ENCODE data around the gene CAPN5.
A peak's percentile ranks its signal among the peaks of the same experiment; 100 is the strongest.

CAPN5 gene

GRCh38 chr11:77126861-77127234 lies 60.1 kb downstream of the CAPN5 start:
- Mint-ChIP-seq H3K9me3 (no peaks in the 10 kb centered on the region), H3K36me3 (ENCODE audit: low read depth) (peaks cover 8% of the 10 kb centered on the region), H3K27ac (no peak overlapping the region), H3K4me1 (peaks cover 40% of the 10 kb centered on the region), H3K27me3 (ENCODE audit: low read depth) (peaks cover 15% of the 10 kb centered on the region), H3K4me3 (peak overlapping the region; percentile 57 to 80 (median 58))
- no peak for TF ChIP-seq CTCF (IDR thresholded peaks at IDR 0.05; ENCODE audit: unreplicated experiment in 3 of 3)

- TF ChIP-seq CTCF (IDR thresholded peaks at IDR 0.05; ENCODE audit: unreplicated experiment in 3 of 3) = peak; percentile 100
- Mint-ChIP-seq H3K27ac (peak overlapping the region; percentile 38 to 83 (median 41)), H3K4me1 (peaks cover 43% of the 10 kb centered on the region), H3K4me3 (peak overlapping the region; percentile 58 to 83 (median 80)), H3K36me3 (ENCODE audit: low read depth) (peaks cover 8% of the 10 kb centered on the region), H3K27me3 (ENCODE audit: low read depth) (peaks cover 18% of the 10 kb centered on the region), H3K9me3 (no peaks in the 10 kb centered on the region)
Observed at GRCh38 chr11:77127235-77127911, 60.6 kb downstream of the CAPN5 start.

GRCh38 chr11:77127920-77128691 lies 61.3 kb downstream of the CAPN5 start, which contains the start of gene MYO7A:
MYO7A (plus strand) TSS chr11:77128246; CDS start chr11:77130635, 2,389 bp downstream.
- peaks cover 8% of the 10 kb centered on the region for H3K36me3 Mint-ChIP-seq (ENCODE audit: low read depth)
- H3K27ac Mint-ChIP-seq = peak within 1 kb of the TSS; percentile 38 to 83 (median 53)
- H3K9me3 Mint-ChIP-seq = no peaks in the 10 kb centered on the region
- peaks cover 18% of the 10 kb centered on the region for H3K27me3 Mint-ChIP-seq (ENCODE audit: low read depth)
- no peak for TF ChIP-seq CTCF (IDR thresholded peaks at IDR 0.05; ENCODE audit: unreplicated experiment in 3 of 3)
- H3K4me3 Mint-ChIP-seq = peak within 1 kb of the TSS; percentile 58 to 83 (median 80)
- H3K4me1 Mint-ChIP-seq = peaks cover 43% of the 10 kb centered on the region

- Mint-ChIP-seq H3K4me1 (peaks cover 43% of the 10 kb centered on the region), H3K4me3 (peak overlapping the region in 2 of 3 experiments; percentile 29 to 66), H3K27me3 (ENCODE audit: low read depth) (peaks cover 13% of the 10 kb centered on the region), H3K27ac (no peak overlapping the region), H3K36me3 (ENCODE audit: low read depth) (peaks cover 2% of the 10 kb centered on the region), H3K9me3 (no peaks in the 10 kb centered on the region)
- TF ChIP-seq CTCF (IDR thresholded peaks at IDR 0.05; ENCODE audit: unreplicated experiment in 3 of 3) = no peak
Observed at GRCh38 chr11:77129069-77129841, 62.5 kb downstream of the CAPN5 start.

- Mint-ChIP-seq H3K27ac (no peak overlapping the region), H3K4me3 (no peak overlapping the region), H3K36me3 (ENCODE audit: low read depth) (no peaks in the 10 kb centered on the region), H3K27me3 (ENCODE audit: low read depth) (peaks cover 16% of the 10 kb centered on the region), H3K4me1 (peaks cover 40% of the 10 kb centered on the region), H3K9me3 (no peaks in the 10 kb centered on the region)
- TF ChIP-seq CTCF (IDR thresholded peaks at IDR 0.05; ENCODE audit: unreplicated experiment in 3 of 3) = no peak
Observed at GRCh38 chr11:77129842-77130756, 63.3 kb downstream of the CAPN5 start.
